ENCODE data around the gene IMP3.

DNA sequence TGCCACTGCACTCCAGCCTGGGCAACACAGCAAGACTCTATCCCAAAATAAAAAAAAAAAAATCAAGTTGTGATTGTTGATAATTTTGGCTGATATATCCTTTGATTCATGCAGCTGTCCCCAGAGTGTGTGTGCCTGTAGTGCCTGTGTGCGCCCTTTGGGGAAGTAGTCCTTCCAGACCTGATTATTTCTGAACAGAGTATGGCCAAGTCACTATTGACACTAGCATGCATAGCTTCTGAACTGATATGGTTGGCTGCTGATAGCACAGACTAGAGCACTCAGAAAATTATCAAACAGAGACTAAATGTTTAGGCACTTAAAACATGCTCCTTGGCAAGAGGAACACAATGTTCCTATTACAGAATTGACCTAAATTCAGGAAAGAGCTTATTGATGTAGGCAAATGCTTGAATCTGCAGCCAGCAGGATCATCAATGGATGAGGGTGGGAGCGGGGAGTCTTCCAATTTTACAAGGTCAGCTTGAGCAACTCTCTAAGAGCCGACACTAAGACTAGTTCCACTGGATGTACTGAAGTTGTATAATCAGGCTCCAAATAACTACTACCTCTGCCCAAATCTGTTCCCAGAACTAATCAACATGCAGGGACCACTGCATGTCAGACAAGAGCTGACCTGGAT, 43.2 kb downstream of the IMP3 start:
- TF ChIP-seq, protein P1, sequence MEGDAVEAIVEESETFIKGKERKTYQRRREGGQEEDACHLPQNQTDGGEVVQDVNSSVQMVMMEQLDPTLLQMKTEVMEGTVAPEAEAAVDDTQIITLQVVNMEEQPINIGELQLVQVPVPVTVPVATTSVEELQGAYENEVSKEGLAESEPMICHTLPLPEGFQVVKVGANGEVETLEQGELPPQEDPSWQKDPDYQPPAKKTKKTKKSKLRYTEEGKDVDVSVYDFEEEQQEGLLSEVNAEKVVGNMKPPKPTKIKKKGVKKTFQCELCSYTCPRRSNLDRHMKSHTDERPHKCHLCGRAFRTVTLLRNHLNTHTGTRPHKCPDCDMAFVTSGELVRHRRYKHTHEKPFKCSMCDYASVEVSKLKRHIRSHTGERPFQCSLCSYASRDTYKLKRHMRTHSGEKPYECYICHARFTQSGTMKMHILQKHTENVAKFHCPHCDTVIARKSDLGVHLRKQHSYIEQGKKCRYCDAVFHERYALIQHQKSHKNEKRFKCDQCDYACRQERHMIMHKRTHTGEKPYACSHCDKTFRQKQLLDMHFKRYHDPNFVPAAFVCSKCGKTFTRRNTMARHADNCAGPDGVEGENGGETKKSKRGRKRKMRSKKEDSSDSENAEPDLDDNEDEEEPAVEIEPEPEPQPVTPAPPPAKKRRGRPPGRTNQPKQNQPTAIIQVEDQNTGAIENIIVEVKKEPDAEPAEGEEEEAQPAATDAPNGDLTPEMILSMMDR (IDR thresholded peaks at IDR 0.05 in 8 of 11, conservative IDR thresholded peaks at IDR 0.05 in 3 of 11), result no peak
- TF ChIP-seq POLR2A (IDR thresholded peaks at IDR 0.05), result no peak
